Measurements from ENCODE around the gene DOK1.

DOK1 gene

GRCh38 chr2:74596584-74596983 is 42.1 kb downstream of the DOK1 start:
- H3K4me3 ChIP-seq (ENCODE audit: low read depth, low read length), result no peak overlapping the region

- H3K4me3 ChIP-seq (ENCODE audit: low read depth, low read length), result no peak overlapping the region
Observed at GRCh38 chr2:74597410-74597809, 42.9 kb downstream of the DOK1 start.

GRCh38 chr2:74599676-74600075 is 45.2 kb downstream of the DOK1 start:
- H3K4me3 ChIP-seq (ENCODE audit: low read depth, low read length), result no peak overlapping the region

GRCh38 chr2:74602586-74603281 is 48.2 kb downstream of the DOK1 start:
- no peak overlapping the region for H3K4me3 ChIP-seq (ENCODE audit: low read depth, low read length)

GRCh38 chr2:74603282-74604000 is 48.9 kb downstream of the DOK1 start:
- no peak overlapping the region for H3K4me3 ChIP-seq (ENCODE audit: low read depth, low read length)

GRCh38 chr2:74606927-74607326 is 52.4 kb downstream of the DOK1 start:
- no peak overlapping the region for H3K4me3 ChIP-seq (ENCODE audit: low read depth, low read length)

All from iPS-11a (cell line).